NT2/D1 (cell line): ENCODE results near the gene LRRC38.

Experiments used
- YY1 ChIP-seq: IDR thresholded peaks from 2 replicates; pipeline ENCODE4 v1.6.1; 2011; ENCODE audit not compliant: insufficient read length, insufficient read depth
- ZNF274 ChIP-seq: IDR thresholded peaks from 2 replicates; pipeline ENCODE4 v1.6.1; 2011; ENCODE audit warnings: mild to moderate bottlenecking, low read depth, low read length

GRCh38 chr1:13478692-13479091 lies 35.1 kb downstream of the LRRC38 start:
- TF ChIP-seq YY1 (no peak), ZNF274 (no peak)
